Measurements from ENCODE around the gene NUP85. TPM values are rescaled to one million over a fixed set of nuclear protein-coding genes. Genes with fewer than 3 reads are reported as not detected.
"Not testable (repeated sequence)": the region's sequence is repeated elsewhere in the genome, so short reads cannot be mapped to it uniquely, and the experiment has no call there.

The NUP85 gene
- total RNA-seq, 1 donor from 2014 or later, result 97.3 TPM

- intact Hi-C loops (cut with micrococcal nuclease), result no loop called here
Observed at GRCh38 chr17:75239778-75240393, 34.4 kb downstream of the NUP85 start.

- intact Hi-C loops (cut with micrococcal nuclease), result no loop called here
Observed at GRCh38 chr17:75240394-75241142, 35.1 kb downstream of the NUP85 start.

GRCh38 chr17:75241143-75241430, 35.6 kb downstream of the NUP85 start:
- intact Hi-C loops (cut with micrococcal nuclease), result no loop called here

DNA sequence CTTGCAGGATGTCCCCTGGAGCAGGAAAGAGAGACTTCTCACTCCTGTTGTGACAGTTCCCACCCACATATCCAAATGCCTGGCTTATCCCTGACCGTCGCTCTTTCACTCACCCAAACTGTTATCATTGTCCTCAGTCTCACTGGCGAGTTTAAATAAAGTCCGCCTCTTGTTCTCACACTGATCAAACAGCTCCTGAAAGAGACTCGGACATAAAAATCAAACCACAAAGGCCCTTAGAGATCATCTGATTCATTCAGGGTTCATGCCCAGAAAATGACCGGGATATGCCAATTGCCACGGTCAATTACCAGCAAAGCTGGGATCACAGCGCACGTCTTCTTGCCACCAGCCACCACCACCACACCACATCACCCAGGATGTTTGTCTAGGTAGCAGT, 36.0 kb downstream of the NUP85 start:
- intact Hi-C loops (cut with micrococcal nuclease), result no loop called here

GRCh38 chr17:75241996-75242460, 36.5 kb downstream of the NUP85 start:
- intact Hi-C loops (cut with micrococcal nuclease), result no loop called here

GRCh38 chr17:75242461-75243042, 37.1 kb downstream of the NUP85 start:
- intact Hi-C loops (cut with micrococcal nuclease), result no loop called here

DNA sequence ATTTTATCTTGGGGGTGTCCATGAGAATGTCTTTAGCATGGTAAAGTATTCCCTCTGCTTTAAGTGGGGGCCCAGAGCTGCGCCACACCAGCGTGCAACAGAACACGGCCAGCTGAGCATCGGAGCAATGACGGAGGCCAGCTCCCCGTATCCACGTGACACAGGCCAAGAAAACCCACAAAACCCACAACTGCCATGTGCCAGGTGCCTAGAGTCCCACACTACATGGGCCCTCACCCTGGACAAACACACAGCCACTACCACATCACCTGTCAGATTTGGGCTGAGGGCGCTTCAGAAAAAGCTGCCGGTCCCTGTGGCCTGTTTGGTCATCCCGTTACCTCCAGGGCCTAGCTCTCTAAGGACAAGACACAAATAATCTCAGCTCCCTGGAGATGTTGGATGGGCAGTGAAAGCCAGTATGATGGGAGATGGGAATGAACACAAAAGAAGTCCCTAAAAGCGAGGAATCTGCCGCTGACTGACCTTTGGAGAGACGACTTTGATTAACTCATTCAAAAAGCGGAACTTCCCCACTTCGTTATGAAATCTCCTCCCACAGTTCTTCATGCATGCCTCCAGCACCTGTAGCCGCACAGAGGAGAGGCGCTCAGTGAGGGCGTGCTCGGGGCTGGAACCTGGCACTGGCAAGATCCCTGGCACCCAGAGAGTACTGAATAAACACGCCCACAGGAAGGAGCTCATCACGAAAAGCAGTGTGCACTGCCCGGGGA, 38.8 kb downstream of the NUP85 start:
- intact Hi-C loops (cut with micrococcal nuclease), result no loop called here

DNA sequence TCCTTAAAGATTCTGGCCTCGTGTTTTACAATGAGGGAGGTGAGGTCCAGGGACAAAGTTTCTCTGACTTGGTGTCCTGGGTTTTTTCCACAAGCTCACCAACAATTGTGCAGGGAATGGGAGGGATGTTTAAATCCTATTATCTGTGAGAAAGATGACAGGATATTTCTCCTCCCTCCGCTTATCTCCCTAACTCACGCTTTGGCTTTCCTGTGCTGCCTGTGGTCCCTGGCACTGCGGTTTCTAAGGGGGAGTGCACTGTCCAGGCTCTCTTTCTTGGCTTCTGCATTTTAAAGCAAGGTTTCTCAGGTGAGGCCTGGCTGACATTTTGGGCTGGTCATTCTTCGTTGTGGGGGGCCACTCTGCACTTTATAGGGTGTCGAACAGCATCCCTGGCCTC, 39.5 kb downstream of the NUP85 start:
- intact Hi-C loops (cut with micrococcal nuclease), result no loop called here

DNA sequence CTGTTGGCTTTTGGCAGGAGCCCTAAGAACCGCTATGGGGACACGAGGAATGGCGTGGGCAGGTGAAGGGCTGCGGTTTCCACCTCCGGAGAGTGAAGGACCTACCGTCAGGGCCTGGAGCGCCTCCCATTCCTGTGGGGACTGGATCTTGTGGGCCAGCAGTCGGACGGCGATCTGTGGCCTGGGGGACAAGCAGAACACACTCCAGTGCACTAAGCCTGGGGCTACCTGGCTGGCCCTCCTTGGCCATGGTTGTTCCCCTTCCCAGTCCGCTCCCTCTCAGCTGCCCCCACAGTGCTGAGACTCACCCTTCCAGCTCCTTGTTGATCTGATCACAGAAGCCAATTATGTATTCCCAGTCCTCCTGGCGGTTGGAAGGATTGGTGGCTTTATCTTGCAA, 40.9 kb downstream of the NUP85 start:
- intact Hi-C loops (cut with micrococcal nuclease), result no loop called here

GRCh38 chr17:75249564-75249963, 44.1 kb downstream of the NUP85 start:
- intact Hi-C loops (cut with micrococcal nuclease), result no loop called here

DNA sequence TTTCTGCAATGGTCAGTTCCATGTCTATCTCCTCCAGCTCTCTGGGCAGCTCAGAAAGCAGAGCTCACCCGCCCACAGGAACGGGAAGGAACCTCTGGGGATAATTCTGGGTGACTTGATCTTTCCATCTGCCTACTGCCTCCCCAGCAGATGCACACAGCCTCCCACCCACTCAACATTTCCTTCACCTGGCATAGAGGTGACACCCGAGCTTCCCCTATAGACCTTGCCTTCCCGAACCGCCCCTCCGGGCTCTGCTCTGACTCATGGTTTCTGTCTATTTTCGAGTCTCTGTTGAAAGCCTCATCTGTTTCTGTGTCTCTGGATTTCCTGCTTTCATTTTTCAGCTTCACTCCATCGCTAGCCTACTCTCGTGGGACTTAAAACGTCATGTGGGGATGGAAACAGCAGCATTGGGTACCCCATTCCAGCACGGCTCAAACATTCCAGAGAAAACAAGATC, 44.6 kb downstream of the NUP85 start:
- intact Hi-C loops (cut with micrococcal nuclease), result loop anchor here (1.0 kb wide), 2 partner anchors 11 to 39 kb away; partner anchors contain the start of genes GGA3, MRPS7 and SLC25A19

DNA sequence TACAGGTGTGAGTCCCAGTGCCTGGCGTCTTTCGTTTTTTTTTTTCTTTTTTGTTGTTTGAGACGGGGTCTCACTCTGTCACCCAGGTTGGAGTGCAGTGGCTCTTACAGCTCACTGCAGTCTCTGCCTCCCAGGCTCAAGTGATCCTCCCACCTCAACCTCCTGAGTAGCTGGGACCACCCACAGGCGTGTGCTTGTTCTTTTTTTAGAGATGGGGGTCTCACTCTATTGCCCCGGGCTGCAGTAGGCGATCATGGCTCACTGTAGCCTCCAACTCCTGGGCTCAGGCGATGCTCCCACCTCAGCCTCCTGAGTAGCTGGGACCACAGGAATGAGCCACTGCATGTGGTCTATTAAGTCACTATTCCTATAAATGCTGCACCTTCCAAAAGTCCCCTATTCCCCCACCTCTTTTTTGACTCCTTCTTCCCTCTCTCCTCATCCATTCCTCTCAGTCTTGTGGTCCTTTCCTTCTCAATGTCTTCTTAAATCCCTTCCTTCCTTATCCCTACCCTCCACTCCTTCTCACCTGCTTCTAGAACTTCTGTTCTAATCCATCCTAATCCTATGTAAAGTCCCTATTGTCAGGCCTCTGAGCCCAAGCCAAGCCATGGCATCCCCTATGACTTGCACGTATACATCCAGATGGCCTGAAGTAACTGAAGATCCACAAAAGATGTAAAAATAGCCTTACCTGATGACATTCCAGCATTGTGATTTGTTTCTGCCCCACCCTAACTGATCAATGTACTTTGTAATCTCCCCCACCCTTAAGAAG, 46.7 kb downstream of the NUP85 start:
- intact Hi-C loops (cut with micrococcal nuclease), result no loop called here

DNA sequence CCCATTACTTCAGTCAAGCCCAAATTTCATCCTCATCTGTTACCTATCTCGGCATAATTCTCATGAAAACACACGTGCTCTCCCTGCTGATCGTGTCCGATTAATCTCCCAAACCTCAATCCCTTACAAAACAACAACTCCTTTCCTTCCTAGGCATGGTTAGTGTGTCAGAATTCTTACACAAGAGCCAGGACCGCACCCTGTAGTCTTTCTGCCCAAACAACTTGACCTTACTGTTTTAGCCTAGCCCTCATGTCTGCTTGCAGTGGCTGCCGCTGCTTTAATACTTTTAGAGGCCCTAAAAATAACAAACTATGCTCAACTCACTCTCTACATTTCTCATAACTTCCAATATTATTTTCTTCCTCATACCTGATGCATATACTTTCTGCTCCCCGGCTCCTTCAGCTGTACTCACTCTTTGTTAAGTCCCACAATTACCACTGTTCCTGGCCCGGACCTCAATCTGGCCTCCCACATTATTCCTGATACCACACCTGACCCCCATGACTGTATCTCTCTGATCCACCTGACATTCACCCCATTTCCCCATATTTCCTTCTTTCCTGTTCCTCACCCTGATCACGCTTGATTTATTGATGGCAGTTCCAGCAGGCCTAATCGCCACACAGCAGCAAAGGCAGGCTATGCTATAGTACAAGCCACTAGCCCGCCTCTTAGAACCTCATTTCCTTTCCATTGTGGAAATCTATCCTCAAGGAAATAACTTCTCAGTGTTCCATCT, 50.6 kb downstream of the NUP85 start:
- intact Hi-C loops (cut with micrococcal nuclease), result not testable (repeated sequence)

DNA sequence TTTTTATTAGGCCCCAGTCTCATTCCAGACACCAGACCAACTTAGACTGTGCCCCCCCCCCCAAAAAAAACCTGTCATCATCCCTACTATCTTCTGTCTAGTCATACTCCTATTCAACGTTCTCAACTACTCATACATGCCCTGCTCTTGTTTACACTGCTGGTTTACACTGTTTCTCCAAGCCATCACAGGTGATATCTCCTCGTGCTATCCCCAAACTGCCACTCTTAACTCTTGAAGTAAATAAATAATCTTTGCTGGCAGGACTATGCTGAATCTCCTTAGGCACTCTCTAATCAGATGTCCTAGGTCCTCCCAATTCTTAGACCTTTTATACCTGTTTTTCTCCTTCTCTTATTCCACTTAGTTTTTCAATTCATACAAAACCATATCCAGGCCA, 51.7 kb downstream of the NUP85 start:
- intact Hi-C loops (cut with micrococcal nuclease), result not testable (repeated sequence)

DNA sequence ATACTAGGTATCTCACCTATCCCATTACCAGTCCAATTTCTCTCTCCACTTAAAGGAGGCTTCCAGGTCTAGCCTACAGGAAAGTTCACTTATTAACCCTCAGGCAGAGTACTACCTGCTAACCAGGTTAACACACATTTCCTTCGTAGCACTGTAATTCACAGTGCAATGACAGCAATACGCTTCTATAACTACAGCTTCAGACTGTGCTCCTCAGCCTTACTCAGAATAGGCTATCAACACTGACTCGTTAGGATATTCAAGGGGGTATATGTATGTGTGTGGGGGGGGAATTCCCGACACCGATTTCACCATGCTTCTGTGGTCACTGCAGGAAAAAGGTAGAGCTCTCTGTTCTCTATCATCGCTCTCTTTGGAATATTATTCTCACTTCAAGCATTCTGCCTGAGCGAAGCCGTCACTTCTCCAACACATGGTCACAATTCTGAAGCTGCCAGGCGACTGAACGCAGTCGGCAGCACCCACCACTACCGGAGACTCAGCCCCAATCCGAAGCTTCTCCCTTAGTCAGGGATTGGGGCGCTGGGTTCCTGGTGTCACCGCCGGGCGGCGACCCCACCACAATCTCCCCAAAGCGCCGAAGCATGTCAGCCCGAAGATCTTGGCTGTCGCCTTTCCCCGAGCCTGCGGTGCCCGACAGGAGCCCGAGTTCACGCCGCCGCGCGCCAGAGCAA, 55.3 kb downstream of the NUP85 start:
- intact Hi-C loops (cut with micrococcal nuclease), result loop anchor here (1.0 to 5.0 kb wide), 13 partner anchors 10 to 597 kb away; partner anchors contain the start of genes ARMC7, ATP5PD, GRB2 and JPT1

DNA sequence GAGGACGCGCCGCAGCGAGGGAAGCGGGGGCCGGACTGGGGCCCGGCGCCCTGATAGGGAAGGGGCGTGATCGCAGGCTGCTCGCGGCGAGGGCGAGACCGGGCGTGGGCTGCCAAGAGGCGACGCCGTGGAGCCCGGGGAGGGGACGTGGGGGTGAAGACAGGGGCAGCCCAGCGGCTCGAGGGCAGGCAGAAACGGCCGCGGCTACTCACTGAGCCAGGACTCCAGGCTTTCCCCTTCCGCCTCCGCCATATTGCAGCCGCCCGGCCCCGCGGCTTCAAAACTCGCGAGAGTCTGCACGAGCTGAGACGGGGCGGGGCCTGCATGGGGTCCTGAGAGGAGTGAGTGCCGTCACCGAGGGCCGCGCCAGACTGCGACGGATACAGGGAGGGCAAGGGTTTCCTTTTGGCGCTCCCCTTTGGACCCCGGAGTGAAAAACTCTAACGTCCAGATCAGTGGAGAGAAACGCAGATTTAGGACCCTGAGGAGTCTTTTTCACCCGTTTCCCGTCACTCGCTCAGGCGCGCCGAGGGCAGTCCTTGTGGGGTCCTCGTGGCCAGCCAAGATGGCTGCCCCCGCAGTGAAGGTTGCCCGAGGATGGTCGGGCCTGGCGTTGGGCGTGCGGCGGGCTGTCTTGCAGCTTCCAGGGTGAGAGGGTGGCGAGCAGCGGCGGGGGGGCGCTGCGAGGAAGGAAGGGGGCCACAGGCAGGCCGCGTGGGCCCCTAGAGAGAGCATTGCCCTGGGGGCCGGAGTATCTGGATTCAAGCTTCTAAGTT, 56.0 kb downstream of the NUP85 start, which contains the start of the genes GGA3 and MRPS7:
TSS of gene GGA3 (minus strand) at position 271 of the 776 bp plus-strand sequence. CDS start at position 252, 19 bp downstream.
TSS of gene MRPS7 (plus strand) at position 544 of the 776 bp plus-strand sequence. CDS start at position 566, 22 bp downstream.
- intact Hi-C loops (cut with micrococcal nuclease), result loop anchor here (1.0 to 5.0 kb wide), 13 partner anchors 9 to 596 kb away; partner anchors contain the start of genes ARMC7, ATP5PD, GRB2 and JPT1

DNA sequence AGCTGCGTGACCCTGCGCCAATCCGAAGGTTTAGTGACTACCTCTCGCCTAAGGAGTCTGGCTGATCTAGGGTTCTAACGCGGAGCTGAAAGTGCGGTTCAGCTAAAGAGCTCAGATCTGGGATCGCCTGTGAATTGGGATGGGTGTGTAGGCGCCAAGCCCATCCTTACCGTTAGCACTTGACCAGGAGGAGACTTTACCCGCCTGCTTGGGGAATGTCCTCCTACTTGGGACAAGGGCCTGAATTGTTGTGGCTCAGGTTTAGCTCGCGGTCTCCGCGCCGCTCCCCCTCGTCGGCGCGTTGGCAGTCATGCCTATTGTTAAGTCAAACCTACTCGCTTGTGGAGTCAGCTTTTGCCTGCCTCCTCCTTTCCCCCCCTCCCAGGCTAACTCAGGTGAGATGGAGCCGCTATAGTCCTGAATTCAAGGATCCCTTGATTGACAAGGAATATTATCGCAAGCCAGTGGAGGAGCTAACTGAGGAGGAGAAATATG, 56.7 kb downstream of the NUP85 start:
- intact Hi-C loops (cut with micrococcal nuclease), result loop anchor here (5.0 kb wide), 2 partner anchors 230 to 595 kb away; partner anchors contain the start of gene WBP2

GRCh38 chr17:75263055-75263454, 57.6 kb downstream of the NUP85 start:
- intact Hi-C loops (cut with micrococcal nuclease), result loop anchor here (5.0 kb wide), 2 partner anchors 231 to 594 kb away; partner anchors contain the start of gene WBP2

Data from T-helper 1 cell treated with Interleukin-12 subunit alpha and Interleukin-12 subunit beta and Interleukin-4 antibody, amounts not matched to agents 30 ng/mL and 1 ng/mL, for 36 hours (primary cell).